Effector CD4-positive, alpha-beta T cell (primary cell): ENCODE results near the gene CCDC171.
"Not testable (repeated sequence)": the region's sequence is repeated elsewhere in the genome, so short reads cannot be mapped to it uniquely, and the experiment has no call there.

Experiments
- DNase-seq: peaks from one replicate; pipeline ENCODE4 v3.0.0-alpha.2; 2020

Gene CCDC171

GRCh38 chr9:15764131-15764530 lies 211.3 kb downstream of the CCDC171 start:
- DNase-seq, result no peak

- no peak for DNase-seq
Measured at GRCh38 chr9:15769547-15769946, 216.7 kb downstream of the CCDC171 start.

DNA sequence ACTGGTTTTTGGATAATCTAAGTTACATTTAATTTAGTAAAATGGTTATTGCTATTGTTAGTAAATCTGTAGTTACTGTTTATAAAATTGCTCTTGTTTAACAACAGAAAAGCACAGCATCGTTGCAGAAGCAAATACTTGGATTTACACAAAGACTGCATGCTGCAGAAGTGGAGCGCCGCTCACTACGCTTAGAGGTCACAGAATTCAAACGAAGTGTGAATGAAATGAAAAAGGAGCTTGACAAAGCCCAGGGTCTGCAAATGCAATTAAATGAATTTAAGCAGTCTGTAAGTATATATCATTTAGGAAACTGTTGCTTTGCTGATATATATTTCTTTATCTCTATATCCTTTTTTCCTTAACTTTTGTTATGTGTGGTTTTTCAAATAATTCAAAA lies 226.0 kb downstream of the CCDC171 start:
- DNase-seq, result no peak

DNA sequence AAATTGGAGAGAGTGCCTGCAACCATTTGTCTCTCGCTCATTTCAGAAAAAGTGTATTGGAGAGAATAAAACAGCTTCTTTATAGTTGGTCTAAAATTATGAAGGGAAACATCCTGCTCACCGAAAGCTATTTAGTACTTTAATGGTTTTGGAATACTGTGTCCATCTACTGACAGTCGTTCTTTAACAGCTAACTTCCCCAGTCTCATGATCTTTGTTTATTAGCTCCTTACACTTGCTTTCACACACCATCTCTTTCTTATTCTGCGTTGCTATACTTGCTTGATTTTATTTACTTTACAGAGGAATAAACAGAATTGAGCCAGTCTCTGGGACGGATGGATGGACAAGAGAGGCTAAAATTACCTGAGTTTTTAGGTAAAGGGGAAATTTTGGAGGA lies 229.3 kb downstream of the CCDC171 start:
- DNase-seq, result no peak

GRCh38 chr9:15785584-15785983 lies 232.7 kb downstream of the CCDC171 start:
- DNase-seq, result no peak

GRCh38 chr9:15786616-15787015 lies 233.8 kb downstream of the CCDC171 start:
- DNase-seq, result no peak

- DNase-seq, result not testable (repeated sequence)
Measured at GRCh38 chr9:15810219-15810899, 257.5 kb downstream of the CCDC171 start.

- DNase-seq, result no peak
Measured at GRCh38 chr9:15813076-15813475, 260.2 kb downstream of the CCDC171 start.

DNA sequence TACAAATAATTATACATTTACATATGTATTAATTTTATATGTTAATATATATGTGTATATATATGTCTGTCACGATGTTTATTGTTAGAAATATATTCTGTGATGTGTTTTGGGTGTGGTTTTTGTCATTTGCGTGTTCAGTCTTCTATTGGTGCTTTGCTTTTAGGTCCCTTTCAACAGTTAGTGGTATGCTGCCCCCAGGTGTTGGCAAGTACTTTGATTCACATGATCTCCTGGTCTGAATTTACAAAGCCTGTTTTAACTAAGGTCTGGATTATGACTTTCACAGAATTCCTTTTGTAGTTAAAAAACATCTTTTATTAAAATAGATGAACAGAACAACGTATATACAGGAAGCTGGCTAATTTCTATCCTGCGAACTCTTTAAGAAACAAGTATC lies 271.5 kb downstream of the CCDC171 start:
- DNase-seq, result no peak

- no peak for DNase-seq
Measured at GRCh38 chr9:15831384-15831783, 278.5 kb downstream of the CCDC171 start.

DNA sequence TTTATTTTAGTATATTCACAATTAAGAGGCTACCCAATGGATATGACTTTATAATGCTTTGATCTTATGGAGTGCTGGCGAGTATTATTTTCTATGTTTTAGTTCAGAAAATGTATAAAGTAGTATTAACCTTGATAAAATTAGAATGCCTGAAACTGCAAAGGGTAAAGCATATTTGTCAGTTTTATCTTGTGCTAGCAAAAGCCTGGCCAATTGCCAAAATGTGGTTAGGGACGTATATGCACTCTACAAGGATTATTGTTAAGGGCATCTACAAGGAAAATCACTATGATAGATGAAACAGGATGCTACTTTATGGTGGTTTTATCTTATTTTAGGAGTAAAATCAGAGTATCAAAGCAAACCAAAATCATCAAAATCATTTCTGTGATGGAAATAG lies 281.7 kb downstream of the CCDC171 start:
- DNase-seq, result no peak

DNA sequence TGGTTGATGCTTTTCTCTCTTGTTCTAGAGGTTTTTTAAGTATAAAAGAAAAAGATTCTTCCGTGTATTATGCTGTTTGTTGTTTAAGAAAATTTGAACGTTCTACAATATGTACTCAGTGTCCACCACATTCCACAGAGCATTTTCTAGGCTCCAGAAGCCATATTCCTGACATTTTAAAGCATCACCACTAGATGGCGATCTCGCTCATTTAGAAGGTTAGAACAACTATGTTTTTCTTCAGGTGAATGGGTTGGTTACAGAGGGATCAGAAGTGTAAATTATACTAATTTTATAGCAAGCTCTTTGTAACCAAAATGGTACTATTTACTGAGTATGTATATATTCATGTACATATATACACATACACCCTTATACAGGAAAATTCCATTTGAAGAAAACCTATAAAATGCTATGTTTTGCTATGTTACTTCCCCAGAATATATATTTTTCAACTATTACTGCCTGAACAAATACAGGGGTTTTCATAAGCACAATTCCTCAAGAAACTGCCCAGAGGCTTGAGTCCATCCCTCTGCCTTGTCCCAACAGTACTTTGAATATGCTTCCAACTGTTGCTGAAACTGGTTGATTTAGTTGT lies 284.3 kb downstream of the CCDC171 start:
- peak; percentile 3 for DNase-seq

DNA sequence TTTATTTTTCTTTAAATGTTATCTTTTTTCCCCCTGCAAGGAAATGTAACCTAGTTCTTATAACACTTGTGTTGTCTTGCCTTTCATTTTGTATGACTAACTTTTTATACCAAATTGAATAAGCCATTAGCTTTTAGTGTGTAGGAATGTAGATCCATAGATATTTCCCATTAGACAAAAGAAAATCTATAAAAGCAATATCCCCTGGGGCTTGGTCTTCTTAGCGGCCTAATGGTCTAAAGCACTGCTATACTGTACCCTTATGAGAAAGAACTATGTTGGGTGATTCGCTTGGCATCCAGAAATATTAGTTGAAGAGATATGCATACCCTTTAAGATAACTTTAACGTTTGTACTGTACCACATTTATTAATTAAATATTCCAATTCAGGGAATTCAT lies 289.2 kb downstream of the CCDC171 start:
- DNase-seq, result no peak

DNA sequence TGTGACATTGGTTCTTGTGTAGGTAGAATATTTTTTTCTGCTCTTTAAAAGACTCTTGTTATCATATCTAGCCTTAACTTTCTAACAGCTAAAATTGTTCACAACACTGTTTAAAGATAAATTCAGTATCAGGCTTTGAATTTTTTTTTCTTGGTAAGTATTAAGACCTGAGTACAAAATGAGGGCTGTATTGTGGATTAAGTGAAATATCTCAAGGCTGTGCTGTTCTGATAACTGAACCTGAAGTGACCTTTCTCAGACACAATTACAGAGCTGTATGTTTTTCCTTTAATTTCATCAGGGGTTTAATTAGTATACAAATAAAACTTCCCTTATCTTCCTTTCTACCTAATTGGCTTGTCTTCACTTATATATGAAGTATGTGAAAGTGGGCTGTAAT lies 290.5 kb downstream of the CCDC171 start:
- DNase-seq, result no peak

DNA sequence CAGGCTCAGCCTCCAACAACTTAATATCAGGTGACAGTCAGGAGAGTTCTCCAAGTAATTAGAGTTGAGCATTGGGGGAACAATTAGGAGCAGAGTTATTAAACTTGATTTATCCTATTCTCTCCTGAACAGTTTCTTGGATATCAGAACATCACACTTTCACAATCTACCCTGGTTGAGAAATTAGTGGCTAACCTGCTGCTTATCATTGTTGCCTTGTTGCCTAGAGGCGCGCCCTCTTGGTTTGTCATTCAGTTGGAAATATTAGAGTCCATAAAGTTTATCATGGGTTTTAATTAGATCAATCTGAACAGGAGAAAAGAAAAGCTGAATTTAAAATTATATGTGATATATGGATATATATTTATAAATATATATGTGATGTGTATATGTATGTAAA lies 291.1 kb downstream of the CCDC171 start:
- no peak for DNase-seq

DNA sequence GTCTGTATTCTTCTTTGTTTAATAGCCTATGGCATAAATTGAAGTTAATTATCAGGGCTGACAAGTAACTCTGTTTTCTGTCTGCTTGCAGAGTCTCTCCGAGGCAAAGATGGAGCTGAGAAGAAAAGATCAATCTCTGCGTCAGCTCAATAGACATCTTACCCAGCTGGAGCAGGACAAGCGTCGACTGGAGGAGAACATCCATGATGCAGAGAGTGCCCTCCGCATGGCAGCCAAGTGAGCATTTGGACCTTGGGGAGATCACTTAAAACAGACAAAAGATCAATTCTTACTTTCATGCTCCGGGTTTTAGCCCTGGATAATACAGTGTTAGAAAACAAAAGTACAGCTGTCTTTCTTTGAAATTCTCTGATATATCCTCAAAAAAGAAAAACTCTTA lies 293.8 kb downstream of the CCDC171 start:
- DNase-seq, result no peak

- DNase-seq, result no peak
Measured at GRCh38 chr9:15849871-15850270, 297.0 kb downstream of the CCDC171 start.

DNA sequence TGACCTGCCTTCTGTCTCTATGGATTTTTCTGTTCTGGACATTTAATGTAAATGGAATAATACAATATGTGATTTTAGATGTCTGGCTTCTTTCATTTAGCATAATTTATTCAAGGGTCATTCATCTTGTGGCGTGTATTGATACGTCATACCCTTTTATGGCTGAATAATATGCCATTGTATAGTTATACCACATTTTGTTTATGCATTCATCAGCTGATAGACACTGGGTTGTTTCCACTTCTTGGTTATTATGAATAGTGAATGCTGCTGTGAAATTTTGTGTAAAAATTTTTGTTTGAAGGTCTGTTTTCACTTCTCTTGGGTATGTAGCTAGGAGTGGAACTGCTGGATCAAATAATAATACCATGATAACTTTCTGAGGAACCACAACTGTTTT lies 298.9 kb downstream of the CCDC171 start:
- DNase-seq, result no peak

DNA sequence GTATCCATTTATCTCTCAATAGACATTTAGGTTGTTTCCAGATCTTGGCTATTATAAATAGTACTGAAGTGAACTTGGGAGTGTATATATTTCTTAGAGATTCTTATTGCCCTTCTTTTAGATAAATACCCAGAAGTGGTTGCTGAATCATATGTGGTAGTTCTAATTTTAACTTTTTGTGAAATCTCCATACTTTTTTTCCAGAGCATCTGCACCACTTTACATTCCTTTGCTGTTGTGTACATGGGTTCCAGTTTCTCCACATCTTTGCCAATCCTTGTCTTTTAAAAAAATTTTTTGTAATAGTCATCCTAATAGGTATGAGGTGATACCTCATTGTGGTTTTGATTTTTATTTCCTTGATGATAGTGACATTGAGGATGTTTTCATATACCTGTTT lies 303.7 kb downstream of the CCDC171 start:
- DNase-seq, result no peak

GRCh38 chr9:15867334-15867733 lies 314.5 kb downstream of the CCDC171 start:
- no peak for DNase-seq

DNA sequence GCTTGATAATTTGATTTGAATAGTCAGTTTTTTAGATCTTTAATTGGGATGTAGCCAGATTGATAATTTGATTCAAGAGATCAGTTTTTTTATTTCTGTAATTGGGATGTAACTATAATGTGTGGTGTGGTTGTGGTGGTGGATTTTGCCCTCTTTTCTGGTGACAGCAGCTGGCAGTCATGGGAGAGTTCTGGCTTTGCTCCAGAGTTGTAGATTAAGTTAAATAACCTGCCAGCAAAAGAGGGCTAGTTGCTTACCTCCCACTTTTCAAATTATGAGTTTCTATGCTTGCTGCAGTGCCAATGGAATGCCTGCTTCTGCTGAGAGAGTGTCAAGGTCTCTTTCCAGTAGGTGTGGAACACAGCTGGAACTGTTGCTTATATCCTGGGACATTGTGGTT lies 315.1 kb downstream of the CCDC171 start:
- DNase-seq, result no peak

DNA sequence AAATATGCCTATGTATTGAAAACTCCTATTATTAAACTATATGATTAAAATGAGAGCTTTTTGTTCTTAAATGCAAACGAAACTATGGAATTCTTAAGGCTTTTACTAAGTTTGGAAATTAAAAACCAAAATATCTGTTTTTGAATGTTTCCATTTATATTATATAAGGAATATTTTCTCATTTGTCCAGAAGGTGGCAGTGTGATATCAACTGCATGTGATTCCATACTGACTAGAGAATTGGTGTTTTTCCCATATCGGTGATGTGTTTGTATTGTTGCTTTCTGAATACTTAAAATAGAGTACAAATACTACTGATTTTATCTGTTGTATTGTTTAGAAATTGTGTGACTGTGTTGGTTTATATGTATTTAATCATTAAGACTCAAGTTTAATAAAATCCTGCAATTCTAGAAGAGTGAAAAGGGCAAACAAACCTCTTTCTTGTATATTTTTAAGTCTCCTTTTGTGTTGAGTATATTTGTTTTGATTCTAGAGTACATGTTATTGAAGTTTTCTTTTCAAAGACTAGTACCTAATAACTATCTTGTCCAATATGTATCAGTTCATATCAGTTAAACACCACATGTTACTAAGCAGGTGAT lies 320.8 kb downstream of the CCDC171 start:
- DNase-seq, result no peak

DNA sequence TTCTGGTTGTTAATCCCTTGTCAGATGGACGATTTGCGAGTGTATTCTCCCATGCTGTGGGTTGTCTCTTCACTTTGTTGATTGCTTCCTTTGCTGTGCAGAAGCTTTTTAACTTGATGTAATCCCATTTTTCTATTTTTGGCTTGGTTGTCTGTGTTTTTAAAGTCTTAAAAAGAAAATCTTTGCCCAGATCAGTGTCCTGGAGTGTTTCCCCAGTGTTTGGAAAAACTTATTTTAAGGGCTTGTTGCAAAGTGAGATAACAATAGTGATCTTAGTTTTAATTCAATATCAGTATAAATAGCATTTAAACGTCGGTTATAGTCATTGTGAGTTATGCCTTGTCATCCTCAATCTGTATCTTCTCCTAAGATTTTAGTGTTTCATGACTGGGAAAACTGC lies 329.5 kb downstream of the CCDC171 start:
- DNase-seq, result no peak

- DNase-seq, result no peak
Measured at GRCh38 chr9:15882883-15883282, 330.0 kb downstream of the CCDC171 start.

- DNase-seq, result no peak
Measured at GRCh38 chr9:15885464-15885863, 332.6 kb downstream of the CCDC171 start.
